ENCODE results near the gene SORCS2.

Gene SORCS2

DNA sequence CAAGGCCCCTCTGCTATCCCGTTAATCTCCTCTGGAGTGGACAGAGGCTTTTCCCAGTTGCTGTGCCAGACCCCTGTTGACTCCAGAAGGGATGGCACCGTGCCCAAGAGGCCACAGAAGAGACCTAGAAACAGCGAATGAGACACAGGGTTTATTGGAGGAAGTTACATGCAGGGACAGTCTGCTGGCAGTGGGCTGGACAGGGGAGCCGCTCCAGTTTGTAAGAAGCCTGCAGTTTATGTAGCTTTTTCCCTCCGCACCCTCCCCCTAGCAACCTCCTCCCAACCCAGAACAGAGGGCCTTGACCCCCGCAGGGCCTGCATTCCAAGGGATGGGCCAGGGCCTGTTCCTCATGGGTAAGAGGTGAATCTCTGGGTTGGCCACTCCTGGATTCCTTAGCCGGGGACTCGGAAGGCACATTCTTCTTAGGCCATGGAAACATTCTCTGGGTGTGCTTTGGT, 459.2 kb downstream of the SORCS2 start:
- POLR2A ChIA-PET: no interaction called here
- CTCF ChIA-PET: interaction anchor here (0.8 kb wide), 1 partner anchor 337 kb away, joined by 3 read pairs; no protein-coding TSS in a partner anchor
- no peak overlapping the region for H3K4me3 ChIP-seq (ENCODE audit: low read depth, low read length)
- no peak for DNase-seq (ENCODE audit: low read depth, low spot score)
- TF ChIP-seq, protein P1, sequence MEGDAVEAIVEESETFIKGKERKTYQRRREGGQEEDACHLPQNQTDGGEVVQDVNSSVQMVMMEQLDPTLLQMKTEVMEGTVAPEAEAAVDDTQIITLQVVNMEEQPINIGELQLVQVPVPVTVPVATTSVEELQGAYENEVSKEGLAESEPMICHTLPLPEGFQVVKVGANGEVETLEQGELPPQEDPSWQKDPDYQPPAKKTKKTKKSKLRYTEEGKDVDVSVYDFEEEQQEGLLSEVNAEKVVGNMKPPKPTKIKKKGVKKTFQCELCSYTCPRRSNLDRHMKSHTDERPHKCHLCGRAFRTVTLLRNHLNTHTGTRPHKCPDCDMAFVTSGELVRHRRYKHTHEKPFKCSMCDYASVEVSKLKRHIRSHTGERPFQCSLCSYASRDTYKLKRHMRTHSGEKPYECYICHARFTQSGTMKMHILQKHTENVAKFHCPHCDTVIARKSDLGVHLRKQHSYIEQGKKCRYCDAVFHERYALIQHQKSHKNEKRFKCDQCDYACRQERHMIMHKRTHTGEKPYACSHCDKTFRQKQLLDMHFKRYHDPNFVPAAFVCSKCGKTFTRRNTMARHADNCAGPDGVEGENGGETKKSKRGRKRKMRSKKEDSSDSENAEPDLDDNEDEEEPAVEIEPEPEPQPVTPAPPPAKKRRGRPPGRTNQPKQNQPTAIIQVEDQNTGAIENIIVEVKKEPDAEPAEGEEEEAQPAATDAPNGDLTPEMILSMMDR (IDR thresholded peaks at IDR 0.05; ENCODE audit: insufficient read depth, low read length, missing control alignments): no peak

DNA sequence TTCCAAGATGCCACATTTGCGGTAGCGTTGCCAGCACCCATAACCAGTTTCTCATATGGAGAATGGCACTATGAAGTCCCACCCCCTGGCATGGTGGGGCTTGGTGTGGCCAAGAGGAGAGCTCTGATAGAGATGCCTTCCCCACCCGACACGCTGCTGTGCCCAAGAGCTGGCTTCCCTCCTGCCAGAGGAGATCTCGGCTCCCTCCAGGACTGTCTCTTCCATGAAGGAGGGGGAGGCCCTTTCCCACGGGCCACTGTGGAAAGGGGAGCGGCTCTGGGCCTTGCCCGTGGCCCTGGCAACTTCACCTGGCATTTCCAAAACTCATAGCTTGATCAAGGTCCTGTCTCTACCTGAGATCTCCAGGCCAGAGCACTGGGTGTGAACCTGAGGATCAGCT, 459.7 kb downstream of the SORCS2 start:
- H3K4me3 ChIP-seq (ENCODE audit: low read depth, low read length): no peak overlapping the region
- TF ChIP-seq, protein P1 (IDR thresholded peaks at IDR 0.05; ENCODE audit: insufficient read depth, low read length, missing control alignments): no peak
- no peak for DNase-seq (ENCODE audit: low read depth, low spot score)
- ChIA-PET POLR2A (no interaction called here), CTCF (interaction anchor here (0.8 kb wide), 1 partner anchor 336 kb away, joined by 3 read pairs; no protein-coding TSS in a partner anchor)

- no peak for DNase-seq (ENCODE audit: low read depth, low spot score)
- TF ChIP-seq, protein P1 (IDR thresholded peaks at IDR 0.05; ENCODE audit: insufficient read depth, low read length, missing control alignments): no peak
- H3K4me3 ChIP-seq (ENCODE audit: low read depth, low read length): no peak overlapping the region
- ChIA-PET CTCF (no interaction called here), POLR2A (no interaction called here)
Measured at GRCh38 chr4:7652451-7652881, 460.1 kb downstream of the SORCS2 start.

DNA sequence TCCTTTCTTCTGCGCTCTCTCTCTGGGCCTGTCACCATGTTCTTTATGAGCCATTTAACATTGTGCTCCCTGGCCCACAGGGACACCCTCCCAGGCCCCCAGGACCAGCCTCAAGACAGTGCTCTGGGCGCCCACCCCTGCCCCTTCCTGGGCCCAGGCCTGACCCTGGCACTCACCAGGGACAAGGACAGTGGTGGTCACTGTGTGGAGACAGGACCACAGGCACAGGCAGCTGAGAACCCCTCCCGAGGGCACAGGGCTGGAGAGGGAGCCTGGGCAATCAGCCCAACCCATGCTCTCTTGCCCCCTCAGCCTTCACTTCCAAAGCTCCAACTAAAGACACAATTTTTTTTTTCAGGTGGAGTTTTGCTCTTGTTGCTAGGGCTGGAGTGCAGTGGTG, 460.6 kb downstream of the SORCS2 start:
- DNase-seq (ENCODE audit: low read depth, low spot score): no peak
- ChIA-PET POLR2A (no interaction called here), CTCF (no interaction called here)
- TF ChIP-seq, protein P1 (IDR thresholded peaks at IDR 0.05; ENCODE audit: insufficient read depth, low read length, missing control alignments): no peak
- H3K4me3 ChIP-seq (ENCODE audit: low read depth, low read length): no peak overlapping the region

DNA sequence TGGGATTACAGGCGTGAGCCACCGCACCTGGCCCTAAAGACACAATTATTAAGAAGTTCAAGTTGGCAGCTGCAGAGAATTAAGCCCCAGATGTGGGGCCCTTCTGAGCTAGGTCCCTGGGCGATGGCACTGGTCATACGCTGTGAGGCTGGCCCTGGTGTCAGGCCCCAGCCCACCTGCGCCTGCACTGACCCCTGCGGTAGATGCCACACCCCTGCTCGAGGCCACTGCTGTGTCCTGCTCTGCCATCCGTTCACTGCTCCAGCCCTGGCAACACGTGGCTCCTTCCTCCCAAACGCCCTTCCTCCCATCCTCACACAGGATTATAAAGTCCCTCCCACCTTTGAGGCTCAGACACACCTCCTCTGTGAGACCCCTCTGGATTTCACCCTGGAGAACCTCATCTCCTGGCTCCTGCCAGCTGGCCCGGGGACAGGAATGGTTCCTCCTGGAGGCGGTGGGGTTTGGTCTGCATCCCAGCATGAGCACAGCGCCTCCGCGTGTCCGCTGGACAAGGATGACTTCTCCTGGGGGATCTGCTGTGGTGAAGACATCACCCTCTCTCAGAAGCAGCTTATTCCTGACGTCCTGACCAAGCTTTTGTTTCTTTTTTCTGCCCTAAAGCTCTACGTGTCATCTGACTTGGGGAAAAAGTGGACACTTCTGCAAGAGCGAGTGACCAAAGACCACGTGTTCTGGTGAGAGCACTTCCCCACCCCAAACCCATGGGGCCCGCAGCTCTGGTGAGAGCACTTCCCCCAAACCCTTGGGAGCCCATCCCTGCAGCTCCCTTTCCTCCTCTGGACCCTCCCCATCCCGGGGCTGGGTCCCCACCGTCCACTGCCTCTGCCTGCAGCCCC, 461.4 kb downstream of the SORCS2 start:
- DNase-seq (ENCODE audit: low read depth, low spot score): no peak
- ChIA-PET POLR2A (no interaction called here), CTCF (no interaction called here)
- H3K4me3 ChIP-seq (ENCODE audit: low read depth, low read length): no peak overlapping the region
- TF ChIP-seq, protein P1 (IDR thresholded peaks at IDR 0.05; ENCODE audit: insufficient read depth, low read length, missing control alignments): no peak

- ChIA-PET CTCF (interaction anchor here (1.7 kb wide), 1 partner anchor 65 kb away, joined by 7 read pairs; no protein-coding TSS in a partner anchor), POLR2A (no interaction called here)
- H3K4me3 ChIP-seq (ENCODE audit: low read depth, low read length): no peak overlapping the region
- TF ChIP-seq, protein P1 (IDR thresholded peaks at IDR 0.05; ENCODE audit: insufficient read depth, low read length, missing control alignments): no peak
- DNase-seq (ENCODE audit: low read depth, low spot score): no peak
Measured at GRCh38 chr4:7654550-7655445, 462.5 kb downstream of the SORCS2 start.
